ENCODE data around the gene SH3TC1.

Gene SH3TC1

GRCh38 chr4:8255698-8256441 lies 56.8 kb downstream of the SH3TC1 start:
- no peak overlapping the region for H3K4me2 ChIP-seq (ENCODE audit: low read depth, low read length, poor library complexity, severe bottlenecking)
- H3K27me3 ChIP-seq (ENCODE audit: low read length): no peaks in the 10 kb centered on the region
- H3K4me3 ChIP-seq (ENCODE audit: insufficient read depth, low read length, poor library complexity, severe bottlenecking): no peak overlapping the region
- H4K20me1 ChIP-seq (ENCODE audit: low read depth, low read length): no peaks in the 10 kb centered on the region
- H3F3A ChIP-seq (ENCODE audit: insufficient read depth): no peaks in the 10 kb centered on the region
- TF ChIP-seq CTCF (IDR thresholded peaks at IDR 0.05; ENCODE audit: insufficient read depth, low read length, poor library complexity, severe bottlenecking) (no peak), EZH2phosphoT487 (conservative IDR thresholded peaks at IDR 0.05; ENCODE audit: low read length) (no peak)
- H2AFZ ChIP-seq (ENCODE audit: low read depth, low read length, severe bottlenecking): no peak overlapping the region
- no peaks in the 10 kb centered on the region for H3K9me3 ChIP-seq (ENCODE audit: insufficient read depth, low read length)
- no peaks in the 10 kb centered on the region for H3K36me3 ChIP-seq (ENCODE audit: low read length)
- H3K9me2 ChIP-seq (replicated peaks; ENCODE audit: insufficient read depth, low read length): no peaks in the 10 kb centered on the region
- H3K9ac ChIP-seq (ENCODE audit: low read length): no peak overlapping the region
- H3K27ac ChIP-seq (ENCODE audit: low read depth, low read length): no peak overlapping the region
- H3K79me2 ChIP-seq (ENCODE audit: insufficient read depth, low read length): no peaks in the 10 kb centered on the region

GRCh38 chr4:8257854-8258253 lies 58.8 kb downstream of the SH3TC1 start:
- Histone ChIP-seq H3K9me2 (replicated peaks; ENCODE audit: insufficient read depth, low read length) (no peaks in the 10 kb centered on the region), H3K36me3 (ENCODE audit: low read length) (no peaks in the 10 kb centered on the region), H3K4me2 (ENCODE audit: low read depth, low read length, poor library complexity, severe bottlenecking) (no peak overlapping the region), H2AFZ (ENCODE audit: low read depth, low read length, severe bottlenecking) (no peak overlapping the region), H3K9me3 (ENCODE audit: insufficient read depth, low read length) (no peaks in the 10 kb centered on the region), H3K9ac (ENCODE audit: low read length) (no peak overlapping the region), H3F3A (ENCODE audit: insufficient read depth) (no peaks in the 10 kb centered on the region), H3K79me2 (ENCODE audit: insufficient read depth, low read length) (no peaks in the 10 kb centered on the region), H4K20me1 (ENCODE audit: low read depth, low read length) (no peaks in the 10 kb centered on the region), H3K27me3 (ENCODE audit: low read length) (no peaks in the 10 kb centered on the region), H3K4me3 (ENCODE audit: insufficient read depth, low read length, poor library complexity, severe bottlenecking) (no peak overlapping the region), H3K27ac (ENCODE audit: low read depth, low read length) (no peak overlapping the region)
- TF ChIP-seq CTCF (IDR thresholded peaks at IDR 0.05; ENCODE audit: insufficient read depth, low read length, poor library complexity, severe bottlenecking) (no peak), EZH2phosphoT487 (conservative IDR thresholded peaks at IDR 0.05; ENCODE audit: low read length) (no peak)

- no peaks in the 10 kb centered on the region for H3K9me2 ChIP-seq (replicated peaks; ENCODE audit: insufficient read depth, low read length)
- no peak for TF ChIP-seq CTCF (IDR thresholded peaks at IDR 0.05; ENCODE audit: insufficient read depth, low read length, poor library complexity, severe bottlenecking)
- TF ChIP-seq EZH2phosphoT487 (conservative IDR thresholded peaks at IDR 0.05; ENCODE audit: low read length): no peak
- no peak overlapping the region for H3K4me3 ChIP-seq (ENCODE audit: insufficient read depth, low read length, poor library complexity, severe bottlenecking)
- no peaks in the 10 kb centered on the region for H3K9me3 ChIP-seq (ENCODE audit: insufficient read depth, low read length)
- H3K4me2 ChIP-seq (ENCODE audit: low read depth, low read length, poor library complexity, severe bottlenecking): no peak overlapping the region
- H3K27me3 ChIP-seq (ENCODE audit: low read length): no peaks in the 10 kb centered on the region
- no peaks in the 10 kb centered on the region for H3K79me2 ChIP-seq (ENCODE audit: insufficient read depth, low read length)
- no peaks in the 10 kb centered on the region for H4K20me1 ChIP-seq (ENCODE audit: low read depth, low read length)
- no peak overlapping the region for H3K27ac ChIP-seq (ENCODE audit: low read depth, low read length)
- no peaks in the 10 kb centered on the region for H3F3A ChIP-seq (ENCODE audit: insufficient read depth)
- no peak overlapping the region for H3K9ac ChIP-seq (ENCODE audit: low read length)
- H2AFZ ChIP-seq (ENCODE audit: low read depth, low read length, severe bottlenecking): no peak overlapping the region
- H3K36me3 ChIP-seq (ENCODE audit: low read length): no peaks in the 10 kb centered on the region
Observed at GRCh38 chr4:8258552-8259212, 59.6 kb downstream of the SH3TC1 start.

All from SU-DHL-6 (cell line).